ENCODE data around the gene KDM1A. TPM values are rescaled to one million over a fixed set of nuclear protein-coding genes. Genes with fewer than 3 reads are reported as not detected.

Gene KDM1A
- total and polyA plus RNA-seq, 2 of the 13 experiments (the other 11 are each of a cell fraction or from before 2014, with no cell fraction given) = 81.3 to 173 TPM

GRCh38 chr1:23126200-23126599 lies 106.9 kb downstream of the KDM1A start:
- H3K27ac ChIP-seq (ENCODE audit: extremely low read length, insufficient read depth, low read length) = peak overlapping the region; percentile 5
- ATAC-seq (peak; percentile 60; the same call in 2 of the 3 replicates), DNase-seq (ENCODE audit: low spot score) (no peak), FAIRE-seq (no peak)
- no peak overlapping the region for H2AFZ ChIP-seq (ENCODE audit: low read length)
- H3K79me2 ChIP-seq (ENCODE audit: insufficient read depth, low read length) = peaks cover 51% of the 10 kb centered on the region
- no peaks in the 10 kb centered on the region for H3K9me3 ChIP-seq (ENCODE audit: low read length)
- ChIA-PET POLR2A (no interaction called here), CTCF (ENCODE audit: low intra/inter-chr PET ratio, low total read pairs) (no interaction called here)
- H3K36me3 ChIP-seq (replicated peaks in 1 of 2; ENCODE audit: control insufficient read depth in 1 of 2, insufficient read depth in 2 of 2, low read length in 2 of 2) = no peaks in the 10 kb centered on the region
- in situ Hi-C loops (cut with HindIII; ENCODE audit: extremely low pct_ligation_motif_present, low pct_unique_long_range_greater_than_20kb) (no loop called here), intact Hi-C loops (cut with micrococcal nuclease; ENCODE audit: unreplicated experiment) (no loop called here)
- H3K4me1 ChIP-seq (ENCODE audit: insufficient read depth, low read length) = peaks cover 56% of the 10 kb centered on the region
- H3K27me3 ChIP-seq (ENCODE audit: control insufficient read depth in 1 of 2, insufficient read depth in 2 of 2, low read length in 2 of 2) = no peaks in the 10 kb centered on the region
- no peaks in the 10 kb centered on the region for H4K20me1 ChIP-seq (ENCODE audit: insufficient read depth, low read length)
- H3K4me2 ChIP-seq (ENCODE audit: low read depth, low read length) = no peak overlapping the region
- no peak overlapping the region for H3K4me3 ChIP-seq (replicated peaks in 1 of 3; ENCODE audit: insufficient read depth in 1 of 3, low read depth in 2 of 3, low read length in 3 of 3)
- TF ChIP-seq SRSF9 (IDR thresholded peaks at IDR 0.05; ENCODE audit: borderline replicate concordance, insufficient read depth, low read depth, low read length, poor library complexity, severe bottlenecking) (no peak), THAP8 (CRISPR knock-in tag; IDR thresholded peaks at IDR 0.05; ENCODE audit: borderline replicate concordance) (no peak), MED13 (CRISPR knock-in tag; IDR thresholded peaks at IDR 0.05) (no peak), RBAK (CRISPR knock-in tag; IDR thresholded peaks at IDR 0.05) (no peak), ZNF33B (CRISPR knock-in tag; IDR thresholded peaks at IDR 0.05) (no peak), ZNF121 (CRISPR knock-in tag; IDR thresholded peaks at IDR 0.05) (peak; percentile 80), ZNF101 (CRISPR knock-in tag; IDR thresholded peaks at IDR 0.05; ENCODE audit: borderline replicate concordance, low read depth) (no peak), KDM1A (CRISPR knock-in tag; IDR thresholded peaks at IDR 0.05) (no peak), TFAP4 (IDR thresholded peaks at IDR 0.05; ENCODE audit: borderline replicate concordance, low read depth) (peak; percentile 49; the same call in 1 of the 2 replicates)
- WGBS (ENCODE audit: low lambda C conversion rate) = 17% methylated on average over 1 of the region's 1 CpG
- BruUV-seq (replicated peaks) = no TSS peak
- no peak overlapping the region for H3K9ac ChIP-seq (ENCODE audit: insufficient read depth, low read depth, low read length)

Measured in HepG2 (cell line).